Upper lobe of right lung (tissue), 1 donor: Measurements from ENCODE around the gene C16orf95. TPM values are rescaled to one million over a fixed set of nuclear protein-coding genes. Genes with fewer than 3 reads are reported as not detected.
"Not testable (repeated sequence)": the region's sequence is repeated elsewhere in the genome, so short reads cannot be mapped to it uniquely, and the experiment has no call there.

Experiments
- ATAC-seq: fragments of 200-7000 bp; cut with Tn5 transposase; one replicate; pipeline ENCODE4 v1.9.1; 2020; ENCODE audit warnings: mild to moderate bottlenecking, moderate library complexity
- DNase-seq: peaks from one replicate; pipeline ENCODE4 v3.0.0-alpha.2; 2020
- H3K27ac ChIP-seq: fragments of 200-600 bp; one replicate; pipeline ENCODE4 v1.8.0; 2022
- H3K27me3 ChIP-seq: fragments of 200-600 bp; one replicate; pipeline ENCODE4 v1.8.0; 2022; ENCODE audit warnings: mild to moderate bottlenecking
- H3K36me3 ChIP-seq: fragments of 200-600 bp; one replicate; pipeline ENCODE4 v1.8.0; 2022
- H3K4me1 ChIP-seq: fragments of 200-600 bp; one replicate; pipeline ENCODE4 v1.8.0; 2022
- H3K4me3 ChIP-seq: fragments of 200-600 bp; one replicate; pipeline ENCODE4 v1.8.0; 2022; ENCODE audit warnings: mild to moderate bottlenecking
- H3K9me3 ChIP-seq: fragments of 200-600 bp; one replicate; pipeline ENCODE4 v1.8.0; 2022
- intact Hi-C: fragments of 100-400 bp; cut with DNase I; formaldehyde crosslinking; loops from one replicate; pipeline ENCODE4 v1.11.0; 2022
- total RNA-seq: library from RNA; stranded (reverse); fragmentation: NEBNext Ultra II Directional; extraction: Animal tissue kit (Norgen Biotek cat#: 25700); gene quantifications from one replicate; pipeline ENCODE4 v1.2.1, GENCODE V29; 2021
- TF ChIP-seq, protein P1 (sequence below): fragments of 200-600 bp; IDR thresholded peaks from one replicate; pipeline ENCODE4 v1.8.0; 2022; ENCODE audit warnings: antibody characterized with exemption
- donor health status: DM: no; HTN: yes; CAD: no; lungs with severe emphysema.

The C16orf95 gene
- total RNA-seq, 1 donor from 2014 or later: 3.0 TPM

DNA sequence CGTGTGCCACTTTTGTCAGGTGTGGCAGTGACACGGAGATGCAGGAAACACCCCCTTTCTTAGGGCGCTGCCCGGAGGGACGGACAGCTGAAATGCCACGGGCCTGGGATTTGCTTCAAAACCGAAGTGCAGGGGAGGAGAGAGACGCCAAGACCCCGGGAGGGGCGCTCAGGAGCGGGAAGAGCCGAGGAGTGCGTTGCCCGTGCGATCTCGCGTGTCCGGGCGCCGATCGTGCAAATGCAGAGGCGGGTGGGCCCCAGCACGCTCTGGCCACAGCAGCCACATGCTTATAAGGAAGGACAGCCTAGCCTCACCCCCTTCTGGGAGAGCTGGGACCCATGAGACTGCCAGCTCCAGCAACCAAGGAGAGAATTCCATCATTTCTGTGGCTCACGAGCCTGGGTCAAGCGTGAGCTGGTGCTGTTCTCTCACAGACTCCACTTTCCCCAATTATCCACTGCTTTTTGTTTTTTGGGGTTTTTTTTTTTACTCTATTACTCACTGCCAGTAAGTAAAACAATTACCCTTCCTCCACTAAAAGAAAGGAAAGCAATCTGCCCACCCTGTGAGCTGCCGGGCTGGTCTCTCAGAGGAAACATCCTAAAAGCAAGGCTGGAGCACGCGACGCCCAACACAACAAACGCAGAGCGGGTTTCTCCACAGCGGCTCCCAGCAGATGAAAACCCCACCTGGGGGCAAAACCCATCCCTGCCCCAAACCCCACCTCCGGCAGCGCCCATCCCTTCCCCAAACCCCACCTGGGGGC, 27.2 kb upstream of the C16orf95 start:
- ATAC-seq (no peak), DNase-seq (no peak)
- H3K27ac ChIP-seq: no peak overlapping the region
- no peak overlapping the region for H3K4me3 ChIP-seq
- no peaks in the 10 kb centered on the region for H3K27me3 ChIP-seq
- peaks cover 13% of the 10 kb centered on the region for H3K4me1 ChIP-seq
- intact Hi-C loops: no loop called here
- TF ChIP-seq, protein P1, sequence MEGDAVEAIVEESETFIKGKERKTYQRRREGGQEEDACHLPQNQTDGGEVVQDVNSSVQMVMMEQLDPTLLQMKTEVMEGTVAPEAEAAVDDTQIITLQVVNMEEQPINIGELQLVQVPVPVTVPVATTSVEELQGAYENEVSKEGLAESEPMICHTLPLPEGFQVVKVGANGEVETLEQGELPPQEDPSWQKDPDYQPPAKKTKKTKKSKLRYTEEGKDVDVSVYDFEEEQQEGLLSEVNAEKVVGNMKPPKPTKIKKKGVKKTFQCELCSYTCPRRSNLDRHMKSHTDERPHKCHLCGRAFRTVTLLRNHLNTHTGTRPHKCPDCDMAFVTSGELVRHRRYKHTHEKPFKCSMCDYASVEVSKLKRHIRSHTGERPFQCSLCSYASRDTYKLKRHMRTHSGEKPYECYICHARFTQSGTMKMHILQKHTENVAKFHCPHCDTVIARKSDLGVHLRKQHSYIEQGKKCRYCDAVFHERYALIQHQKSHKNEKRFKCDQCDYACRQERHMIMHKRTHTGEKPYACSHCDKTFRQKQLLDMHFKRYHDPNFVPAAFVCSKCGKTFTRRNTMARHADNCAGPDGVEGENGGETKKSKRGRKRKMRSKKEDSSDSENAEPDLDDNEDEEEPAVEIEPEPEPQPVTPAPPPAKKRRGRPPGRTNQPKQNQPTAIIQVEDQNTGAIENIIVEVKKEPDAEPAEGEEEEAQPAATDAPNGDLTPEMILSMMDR: no peak
- H3K9me3 ChIP-seq: no peaks in the 10 kb centered on the region
- peaks cover 57% of the 10 kb centered on the region for H3K36me3 ChIP-seq

DNA sequence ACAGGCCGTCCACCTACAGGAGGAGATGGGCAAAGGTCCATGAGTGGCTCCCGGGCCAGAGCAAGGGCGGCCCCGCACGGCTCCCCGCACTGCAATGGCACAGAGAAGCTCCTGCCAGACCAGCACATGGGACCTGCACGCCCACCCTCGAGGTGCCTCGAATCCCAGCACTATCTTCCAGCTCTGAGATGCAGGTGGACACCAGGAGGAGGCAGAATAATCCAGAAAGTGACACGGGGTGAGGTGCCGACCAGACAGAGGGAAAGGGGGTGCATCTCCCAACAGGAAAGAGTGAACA, 26.5 kb upstream of the C16orf95 start:
- intact Hi-C loops: no loop called here
- no peak for ATAC-seq
- Histone ChIP-seq H3K27ac (no peak overlapping the region), H3K9me3 (no peaks in the 10 kb centered on the region), H3K4me3 (no peak overlapping the region), H3K36me3 (peaks cover 58% of the 10 kb centered on the region), H3K27me3 (no peaks in the 10 kb centered on the region), H3K4me1 (peaks cover 13% of the 10 kb centered on the region)
- TF ChIP-seq, protein P1: no peak
- DNase-seq: no peak

- H3K36me3 ChIP-seq: peaks cover 57% of the 10 kb centered on the region
- no peak overlapping the region for H3K4me3 ChIP-seq
- no peak overlapping the region for H3K27ac ChIP-seq
- DNase-seq (no peak), ATAC-seq (no peak)
- no peaks in the 10 kb centered on the region for H3K9me3 ChIP-seq
- intact Hi-C loops: no loop called here
- TF ChIP-seq, protein P1: no peak
- H3K27me3 ChIP-seq: no peaks in the 10 kb centered on the region
- H3K4me1 ChIP-seq: peaks cover 13% of the 10 kb centered on the region
Observed at GRCh38 chr16:87342978-87343752, 26.0 kb upstream of the C16orf95 start.

DNA sequence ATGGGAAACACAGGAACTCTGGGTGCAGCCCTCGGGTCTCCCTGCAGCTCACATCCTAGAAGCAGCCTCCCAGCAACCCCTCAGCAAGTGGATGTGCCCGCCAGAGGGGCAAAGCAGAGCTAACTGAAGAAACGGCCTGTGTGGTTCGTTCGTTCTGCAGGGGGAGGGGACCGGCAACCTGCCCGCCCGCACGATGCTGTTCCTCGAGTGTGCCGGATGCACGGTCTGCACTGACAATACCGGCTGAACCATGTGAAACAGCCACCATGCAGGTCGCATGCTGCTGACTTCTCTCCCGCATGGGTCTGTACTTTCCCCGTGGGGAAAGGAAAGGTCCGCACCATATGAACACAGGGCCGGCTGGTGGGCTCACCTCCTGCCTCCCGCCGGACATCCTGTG, 25.3 kb upstream of the C16orf95 start:
- Histone ChIP-seq H3K9me3 (no peaks in the 10 kb centered on the region), H3K4me1 (peaks cover 13% of the 10 kb centered on the region), H3K27ac (no peak overlapping the region), H3K4me3 (no peak overlapping the region), H3K36me3 (peaks cover 57% of the 10 kb centered on the region), H3K27me3 (no peaks in the 10 kb centered on the region)
- no peak for ATAC-seq
- no peak for DNase-seq
- TF ChIP-seq, protein P1: no peak
- intact Hi-C loops: no loop called here

DNA sequence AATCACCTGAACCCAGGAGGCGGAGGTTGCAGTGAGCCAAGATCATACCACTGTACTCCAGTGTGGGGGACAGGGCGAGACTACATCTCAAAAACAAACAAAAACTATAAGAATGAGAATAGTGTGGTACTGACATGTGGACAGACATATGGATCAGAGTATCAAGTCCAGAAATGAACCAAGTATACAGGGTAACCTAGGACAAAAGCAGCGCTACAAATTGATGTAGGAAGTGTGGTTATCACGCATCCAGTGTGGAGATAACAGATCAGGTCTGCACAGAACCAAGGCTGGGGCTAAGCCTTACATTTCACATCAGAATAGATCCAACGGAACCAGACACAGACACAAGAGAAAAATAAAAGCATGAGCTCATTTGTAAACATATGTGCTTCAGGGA, 23.0 kb upstream of the C16orf95 start:
- no peak overlapping the region for H3K4me3 ChIP-seq
- no peaks in the 10 kb centered on the region for H3K9me3 ChIP-seq
- no peak overlapping the region for H3K27ac ChIP-seq
- intact Hi-C loops: no loop called here
- H3K36me3 ChIP-seq: peaks cover 50% of the 10 kb centered on the region
- H3K4me1 ChIP-seq: peaks cover 9% of the 10 kb centered on the region
- no peaks in the 10 kb centered on the region for H3K27me3 ChIP-seq
- TF ChIP-seq, protein P1: no peak
- ATAC-seq (no peak), DNase-seq (no peak)

DNA sequence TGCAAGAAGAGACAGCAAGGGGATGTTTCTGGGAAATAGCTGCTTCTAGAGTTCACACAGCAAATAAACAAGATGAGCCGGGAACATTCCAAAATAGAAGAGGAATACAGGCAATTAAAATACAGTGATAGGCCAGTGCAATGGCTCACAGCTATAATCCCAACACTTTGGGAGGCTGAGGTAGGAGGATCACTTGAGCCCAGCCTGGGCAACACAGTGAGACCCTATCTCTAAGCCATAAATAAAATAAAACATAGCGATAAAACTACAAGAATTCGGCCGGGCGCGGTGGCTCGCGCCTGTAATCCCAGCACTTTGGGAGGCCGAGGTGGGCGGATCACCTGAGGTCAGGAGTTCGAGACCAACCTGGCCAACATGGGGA, 22.5 kb upstream of the C16orf95 start:
- H3K27me3 ChIP-seq, H3K9me3 ChIP-seq, intact Hi-C loops, ATAC-seq, H3K27ac ChIP-seq, DNase-seq, H3K4me1 ChIP-seq, H3K4me3 ChIP-seq: not testable (repeated sequence)
- H3K36me3 ChIP-seq: peaks cover 55% of the 10 kb centered on the region
